Measurements from ENCODE around the gene AGAP1. TPM values are rescaled to one million over a fixed set of nuclear protein-coding genes. Genes with fewer than 3 reads are reported as not detected.
A peak's percentile ranks its signal among the peaks of the same experiment; 100 is the strongest.

AGAP1 gene
- total RNA-seq, 1 donor from 2014 or later, result 20.4 TPM

- no peaks in the 10 kb centered on the region for H3K27me3 Mint-ChIP-seq (ENCODE audit: insufficient read depth, low read depth)
- no peaks in the 10 kb centered on the region for H3K9me3 Mint-ChIP-seq
- no peak overlapping the region for H3K4me3 ChIP-seq
- no peak for DNase-seq (ENCODE audit: low spot score)
- H3F3A ChIP-seq (ENCODE audit: low read depth), result no peaks in the 10 kb centered on the region
- peaks cover 21% of the 10 kb centered on the region for H3K4me1 ChIP-seq
- no peak overlapping the region for H3K4me2 ChIP-seq
- H3K4me1 Mint-ChIP-seq, result peaks cover 46% of the 10 kb centered on the region
- no peaks in the 10 kb centered on the region for H3K36me3 Mint-ChIP-seq
- no peaks in the 10 kb centered on the region for H3K9me3 ChIP-seq (ENCODE audit: low read depth)
- no peak overlapping the region for H3K27ac Mint-ChIP-seq
- no peak overlapping the region for H3K9ac ChIP-seq
- H4K20me1 ChIP-seq (ENCODE audit: low read depth), result peaks cover 99% of the 10 kb centered on the region
- no peak for TF ChIP-seq CTCF (IDR thresholded peaks at IDR 0.05)
- TF ChIP-seq EZH2 (IDR thresholded peaks at IDR 0.05), result no peak
- no peak for TF ChIP-seq EZH2phosphoT487 (IDR thresholded peaks at IDR 0.05)
- no peak overlapping the region for H3K4me3 Mint-ChIP-seq
- no peaks in the 10 kb centered on the region for H3K36me3 ChIP-seq
- H3K79me2 ChIP-seq (ENCODE audit: low read depth), result peaks cover 94% of the 10 kb centered on the region
- H3K27me3 ChIP-seq, result no peaks in the 10 kb centered on the region
- no peak overlapping the region for H2AFZ ChIP-seq (replicated peaks)
- no peak overlapping the region for H3K27ac ChIP-seq
Measured at GRCh38 chr2:235549735-235550377, 56.0 kb downstream of the AGAP1 start.

GRCh38 chr2:235550378-235550760, 56.5 kb downstream of the AGAP1 start:
- Mint-ChIP-seq H3K4me3 (no peak overlapping the region), H3K27me3 (ENCODE audit: insufficient read depth, low read depth) (no peaks in the 10 kb centered on the region), H3K9me3 (no peaks in the 10 kb centered on the region), H3K4me1 (peaks cover 44% of the 10 kb centered on the region), H3K27ac (no peak overlapping the region), H3K36me3 (no peaks in the 10 kb centered on the region)
- Histone ChIP-seq H2AFZ (replicated peaks) (no peak overlapping the region), H3K9me3 (ENCODE audit: low read depth) (no peaks in the 10 kb centered on the region), H3K9ac (no peak overlapping the region), H4K20me1 (ENCODE audit: low read depth) (peaks cover 99% of the 10 kb centered on the region), H3K36me3 (no peaks in the 10 kb centered on the region), H3F3A (ENCODE audit: low read depth) (no peaks in the 10 kb centered on the region), H3K27me3 (no peaks in the 10 kb centered on the region), H3K4me3 (no peak overlapping the region), H3K79me2 (ENCODE audit: low read depth) (peaks cover 94% of the 10 kb centered on the region), H3K27ac (no peak overlapping the region), H3K4me1 (peaks cover 15% of the 10 kb centered on the region), H3K4me2 (no peak overlapping the region)
- no peak for DNase-seq (ENCODE audit: low spot score)
- TF ChIP-seq EZH2phosphoT487 (IDR thresholded peaks at IDR 0.05) (no peak), CTCF (IDR thresholded peaks at IDR 0.05) (no peak), EZH2 (IDR thresholded peaks at IDR 0.05) (no peak)

- Histone ChIP-seq H3K4me3 (no peak overlapping the region), H3F3A (ENCODE audit: low read depth) (no peaks in the 10 kb centered on the region), H3K9me3 (ENCODE audit: low read depth) (no peaks in the 10 kb centered on the region), H3K79me2 (ENCODE audit: low read depth) (peaks cover 94% of the 10 kb centered on the region), H3K4me2 (no peak overlapping the region), H2AFZ (replicated peaks) (no peak overlapping the region), H3K36me3 (no peaks in the 10 kb centered on the region), H3K27me3 (no peaks in the 10 kb centered on the region), H3K4me1 (peaks cover 14% of the 10 kb centered on the region), H3K27ac (no peak overlapping the region), H4K20me1 (ENCODE audit: low read depth) (peaks cover 98% of the 10 kb centered on the region), H3K9ac (no peak overlapping the region)
- H3K4me1 Mint-ChIP-seq, result peaks cover 39% of the 10 kb centered on the region
- no peaks in the 10 kb centered on the region for H3K9me3 Mint-ChIP-seq
- H3K27me3 Mint-ChIP-seq (ENCODE audit: insufficient read depth, low read depth), result no peaks in the 10 kb centered on the region
- no peak overlapping the region for H3K4me3 Mint-ChIP-seq
- no peaks in the 10 kb centered on the region for H3K36me3 Mint-ChIP-seq
- no peak for TF ChIP-seq CTCF (IDR thresholded peaks at IDR 0.05)
- H3K27ac Mint-ChIP-seq, result peak overlapping the region; percentile 66
- DNase-seq (ENCODE audit: low spot score), result no peak
Measured at GRCh38 chr2:235550946-235551345, 57.1 kb downstream of the AGAP1 start.

Measured in neural progenitor cell (in vitro differentiated cells).